HCT116 (cell line): ENCODE measurements around the gene LIMS2. TPM values are rescaled to one million over a fixed set of nuclear protein-coding genes. Genes with fewer than 3 reads are reported as not detected.

ENCODE experiments used
- ATAC-seq: fragments of 200-7000 bp; cut with Tn5 transposase; 2 replicates; pipeline ENCODE4 v1.9.1; 2020; ENCODE audit warnings: mild to moderate bottlenecking, moderate library complexity
- BruUV-seq: library from RNA; stranded (reverse); fragments of 400-500 nt; replicated peaks from 2 replicates; lab custom pipeline; 2021; lab: Mats Ljungman, UMichigan
- CTCF ChIA-PET: fragments of 300-600 bp; sonication (Branson Sonifier 250); formaldehyde crosslinking; loops from one replicate; lab custom pipeline; 2021; ENCODE audit warnings: antibody characterized with exemption; lab: Charles Lee
- POLR2A ChIA-PET: fragments of 300-600, 350-600 bp; sonication (Branson Sonifier 250); formaldehyde crosslinking; loops from one replicate; lab custom pipeline; 2021; ENCODE audit warnings: antibody characterized with exemption; lab: Charles Lee
- RAD21 ChIA-PET, 2 experiments: fragments of 300-600 bp; sonication (Branson Sonifier 250); formaldehyde crosslinking; loops; one replicate each; lab custom pipeline; 2023; ENCODE audit warnings: low total read pairs in 2 of 2; ENCODE audit not compliant: uncharacterized antibody in 2 of 2, unreplicated experiment in 2 of 2, low non-redundant PET in 1 of 2; lab: Charles Lee
- DNase-seq: peaks from one replicate; pipeline ENCODE4 v3.0.0-alpha.2; 2010; ENCODE audit warnings: low read depth, low spot score
- H2AFZ ChIP-seq: fragments of 200-600 bp; shearing (Covaris generic), sonication (generic); 2 replicates; pipeline ENCODE4 v1.6.1; 2017; ENCODE audit warnings: low read depth, mixed run types, mixed read lengths, antibody characterized with exemption, low read length; ENCODE audit not compliant: poor library complexity, severe bottlenecking
- H3K27ac ChIP-seq: 2 replicates; pipeline ENCODE4 v1.5.1; 2012; ENCODE audit warnings: low read depth, low read length
- H3K27me3 ChIP-seq: fragments of 200-600 bp; sonication (generic); 2 replicates; pipeline ENCODE4 v1.6.1; 2016; ENCODE audit warnings: mixed run types, low read length, mixed read lengths; ENCODE audit not compliant: insufficient read depth
- H3K36me3 ChIP-seq, 2 experiments: fragments of 200-500 bp in 1 of 2; fragments of 200-600 bp in 1 of 2; sonication (Bioruptor generic) in 1 of 2; sonication (generic) in 1 of 2; 2 replicates each; pipeline versions ENCODE4 v1.5.1 to v1.6.1; 2014 to 2016; ENCODE audit warnings: low read length in 2 of 2, inconsistent platforms in 1 of 2, mixed read lengths in 1 of 2, mixed run types in 1 of 2; ENCODE audit not compliant: insufficient read depth in 2 of 2, control insufficient read depth in 1 of 2
- H3K4me1 ChIP-seq, 2 experiments: fragments of 200-600 bp in 1 of 2; sonication (generic) in 1 of 2; 2 replicates each; pipeline versions ENCODE4 v1.5.1 to v1.6.1; 2012 to 2017; ENCODE audit warnings: low read length in 2 of 2, inconsistent platforms in 1 of 2, mild to moderate bottlenecking in 1 of 2, mixed read lengths in 1 of 2, mixed run types in 1 of 2, moderate library complexity in 1 of 2; ENCODE audit not compliant: insufficient read depth in 2 of 2, control insufficient read depth in 1 of 2
- H3K4me2 ChIP-seq: fragments of 200-600 bp; sonication (generic); 2 replicates; pipeline ENCODE4 v1.6.1; 2017; ENCODE audit warnings: mixed run types, low read length, mixed read lengths
- H3K4me3 ChIP-seq, 2 experiments: fragments of 200-600 bp in 1 of 2; sonication (generic) in 1 of 2; replicated peaks in 1 of 2; 2 replicates each; pipeline ENCODE4 v1.5.1; 2011 to 2016; ENCODE audit warnings: low read length in 2 of 2, control low read depth in 1 of 2, low read depth in 1 of 2, mild to moderate bottlenecking in 1 of 2, mixed read lengths in 1 of 2, mixed run types in 1 of 2
- H3K79me2 ChIP-seq: fragments of 200-600 bp; sonication (generic); 2 replicates; pipeline ENCODE4 v1.6.1; 2017; ENCODE audit warnings: mild to moderate bottlenecking, mixed run types, low read length, moderate library complexity, mixed read lengths; ENCODE audit not compliant: insufficient read depth
- H3K9ac ChIP-seq: fragments of 200-600 bp; sonication (generic); 2 replicates; pipeline ENCODE4 v1.6.1; 2016; ENCODE audit warnings: low read length, mixed read lengths
- H3K9me2 ChIP-seq: fragments of 200-600 bp; sonication (generic), shearing (Covaris generic); 2 replicates; pipeline ENCODE4 v1.6.1; 2017; ENCODE audit warnings: mixed run types, mild to moderate bottlenecking, moderate library complexity; ENCODE audit not compliant: insufficient read depth
- H3K9me3 ChIP-seq, 2 experiments: fragments of 200-500 bp in 1 of 2; fragments of 200-600 bp in 1 of 2; sonication (Bioruptor generic) in 1 of 2; sonication (generic) in 1 of 2; 2 replicates each; pipeline ENCODE4 v1.6.1; 2014 to 2017; ENCODE audit warnings: low read length in 2 of 2, mixed read lengths in 2 of 2, inconsistent platforms in 1 of 2, low read depth in 1 of 2, mild to moderate bottlenecking in 1 of 2, mixed run types in 1 of 2, moderate library complexity in 1 of 2; ENCODE audit not compliant: control insufficient read depth in 1 of 2, insufficient read depth in 1 of 2
- H4K20me1 ChIP-seq: fragments of 200-600 bp; sonication (generic), shearing (Covaris generic); 2 replicates; pipeline ENCODE4 v1.6.1; 2017; ENCODE audit warnings: mixed run types, mild to moderate bottlenecking, moderate library complexity; ENCODE audit not compliant: insufficient read depth
- ATF3 ChIP-seq: IDR thresholded peaks from 2 replicates; pipeline ENCODE4 v1.6.1; 2012
- CEBPB ChIP-seq: IDR thresholded peaks from 2 replicates; pipeline ENCODE4 v1.6.1; 2012; ENCODE audit warnings: low read depth
- EGR1 ChIP-seq: IDR thresholded peaks from 2 replicates; pipeline ENCODE4 v1.6.1; 2012; ENCODE audit warnings: low read depth
- ELF1 ChIP-seq: IDR thresholded peaks from 2 replicates; pipeline ENCODE4 v1.6.1; 2012; ENCODE audit warnings: low read depth, borderline replicate concordance
- EZH2 ChIP-seq: fragments of 200-600 bp; sonication (generic); IDR thresholded peaks from 2 replicates; pipeline ENCODE4 v1.6.1; 2017; ENCODE audit warnings: antibody characterized with exemption, mixed run types
- FOSL1 ChIP-seq: IDR thresholded peaks from 2 replicates; pipeline ENCODE4 v1.6.1; 2012; ENCODE audit warnings: low read depth
- JUND ChIP-seq: IDR thresholded peaks from 2 replicates; pipeline ENCODE4 v1.6.1; 2012
- POLR2A ChIP-seq: IDR thresholded peaks from 2 replicates; pipeline ENCODE4 v1.7.0; 2011; ENCODE audit warnings: borderline replicate concordance; ENCODE audit not compliant: insufficient read depth, insufficient read length; ENCODE audit errors: extremely low read depth
- REST ChIP-seq: IDR thresholded peaks from 2 replicates; pipeline ENCODE4 v1.6.1; 2012; ENCODE audit warnings: low read depth
- SIN3A ChIP-seq: IDR thresholded peaks from 2 replicates; pipeline ENCODE4 v1.6.1; 2012; ENCODE audit warnings: low read depth
- SP1 ChIP-seq: IDR thresholded peaks from 2 replicates; pipeline ENCODE4 v1.6.1; 2012; ENCODE audit warnings: low read depth
- ZBTB33 ChIP-seq: IDR thresholded peaks from 2 replicates; pipeline ENCODE4 v1.6.1; 2011; ENCODE audit warnings: mild to moderate bottlenecking, low read length, moderate library complexity; ENCODE audit not compliant: insufficient replicate concordance; ENCODE audit errors: extremely low read depth
- ZNF274 ChIP-seq: fragments of 200-500 bp; sonication (Bioruptor generic); IDR thresholded peaks from 2 replicates; pipeline ENCODE4 v1.6.1; 2014; ENCODE audit warnings: mild to moderate bottlenecking, low read depth, low read length, inconsistent platforms
- intact Hi-C: fragments of 100-400 bp; cut with micrococcal nuclease; formaldehyde crosslinking; loops from 2 replicates; pipeline ENCODE4 v1.10.0; 2022
- total RNA-seq: library from RNA; stranded (reverse); gene quantifications from one replicate; pipeline ENCODE4 v1.2.1, GENCODE V29; 2021; ENCODE audit not compliant: unreplicated experiment

The LIMS2 gene
- total RNA-seq, 1 experiment from 2014 or later, result 3.7 TPM

- POLR2A ChIA-PET, result no interaction called here
- no peak overlapping the region for H2AFZ ChIP-seq
- H3K27me3 ChIP-seq, result no peaks in the 10 kb centered on the region
- ATAC-seq, result no peak
- peaks cover 0 to 16% of the 10 kb centered on the region in 2 experiments; a peak in 2 of 4 replicates for H3K4me1 ChIP-seq
- RAD21 ChIA-PET, result no interaction called here
- TF ChIP-seq CEBPB (no peak), EGR1 (no peak), POLR2A (no peak)
- no peaks in the 10 kb centered on the region for H4K20me1 ChIP-seq
- no peak for DNase-seq
- H3K36me3 ChIP-seq, result no peaks in the 10 kb centered on the region
- no peak overlapping the region for H3K27ac ChIP-seq
- no peak overlapping the region for H3K9ac ChIP-seq
- CTCF ChIA-PET, result no interaction called here
- H3K9me2 ChIP-seq, result no peaks in the 10 kb centered on the region
- H3K79me2 ChIP-seq, result no peaks in the 10 kb centered on the region
- H3K4me2 ChIP-seq, result no peak overlapping the region
- BruUV-seq, result no TSS peak
- no peaks in the 10 kb centered on the region for H3K9me3 ChIP-seq
- intact Hi-C loops, result no loop called here
- no peak overlapping the region for H3K4me3 ChIP-seq
These were observed 47.4 kb downstream of the LIMS2 start for GRCh38 chr2:127627740-127628571.

- Histone ChIP-seq H3K36me3 (no peaks in the 10 kb centered on the region), H3K9me3 (no peaks in the 10 kb centered on the region), H3K4me3 (no peak overlapping the region), H2AFZ (no peak overlapping the region), H3K79me2 (no peaks in the 10 kb centered on the region), H3K4me1 (peaks cover 0 to 20% of the 10 kb centered on the region in 2 experiments; a peak in 2 of 4 replicates), H3K27ac (no peak overlapping the region), H3K4me2 (no peak overlapping the region), H4K20me1 (no peaks in the 10 kb centered on the region), H3K9me2 (no peaks in the 10 kb centered on the region), H3K9ac (no peak overlapping the region), H3K27me3 (no peaks in the 10 kb centered on the region)
- intact Hi-C loops, result no loop called here
- no TSS peak for BruUV-seq
- ChIA-PET POLR2A (no interaction called here), RAD21 (no interaction called here), CTCF (no interaction called here)
- DNase-seq (no peak), ATAC-seq (no peak)
- TF ChIP-seq ELF1 (no peak), CEBPB (no peak), ZBTB33 (no peak), ATF3 (no peak), SP1 (no peak), FOSL1 (no peak), SIN3A (no peak), EZH2 (no peak), POLR2A (no peak), ZNF274 (no peak), JUND (no peak), REST (no peak)
These were observed 48.2 kb downstream of the LIMS2 start for GRCh38 chr2:127626917-127627739.
